NCI-H2081 (cell line): ENCODE data around the gene ITGA6.

Experiments used
- DNase-seq, 2 experiments: peaks; one replicate each; lab custom pipeline; 2025; lab: John Stamatoyannopoulos, UW

ITGA6 gene

DNA sequence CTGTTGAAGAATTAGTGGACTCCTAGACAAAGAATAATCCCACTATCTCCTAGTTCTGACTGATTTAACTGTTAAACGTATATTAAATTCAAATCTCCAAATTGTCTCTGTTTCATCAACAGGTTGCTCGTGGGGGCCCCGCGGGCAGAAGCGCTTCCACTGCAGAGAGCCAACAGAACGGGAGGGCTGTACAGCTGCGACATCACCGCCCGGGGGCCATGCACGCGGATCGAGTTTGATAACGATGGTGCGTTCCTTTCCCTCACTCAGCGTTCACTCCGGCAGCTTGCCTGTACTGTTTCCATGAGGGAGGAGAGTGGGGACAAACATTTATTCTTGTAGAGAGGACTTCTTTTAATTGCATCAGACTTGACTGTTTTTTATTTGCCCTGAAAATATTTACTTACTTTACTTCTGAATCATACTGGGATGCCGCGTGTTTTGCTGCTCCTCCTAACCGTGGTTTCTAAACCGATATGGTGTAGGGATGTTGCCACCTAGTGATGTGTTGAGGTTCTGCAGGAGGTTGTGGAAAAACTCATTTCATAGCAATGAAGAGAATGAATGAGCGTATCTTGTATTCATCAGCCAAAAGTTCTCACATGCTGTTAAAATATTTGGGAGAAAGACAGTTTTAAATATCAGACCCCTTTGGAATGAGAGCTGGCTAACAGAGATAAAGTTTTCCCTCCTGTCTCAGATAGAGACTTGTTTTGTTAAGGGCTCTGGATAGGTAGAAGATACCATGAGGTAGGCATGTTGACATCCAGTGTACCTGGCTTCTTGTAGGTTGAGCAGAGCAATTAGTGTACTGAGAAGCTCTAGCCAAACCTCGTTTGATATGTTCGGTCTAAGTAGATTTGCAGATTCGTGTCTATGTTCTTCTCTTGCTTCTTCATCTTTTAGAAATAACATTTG is 38.3 kb downstream of the ITGA6 start:
- peak; percentile 71 to 83 for DNase-seq

GRCh38 chr2:172467382-172467781 is 40.0 kb downstream of the ITGA6 start:
- DNase-seq: no peak

- DNase-seq: no peak
These were observed 43.9 kb downstream of the ITGA6 start for GRCh38 chr2:172470958-172471922.

DNA sequence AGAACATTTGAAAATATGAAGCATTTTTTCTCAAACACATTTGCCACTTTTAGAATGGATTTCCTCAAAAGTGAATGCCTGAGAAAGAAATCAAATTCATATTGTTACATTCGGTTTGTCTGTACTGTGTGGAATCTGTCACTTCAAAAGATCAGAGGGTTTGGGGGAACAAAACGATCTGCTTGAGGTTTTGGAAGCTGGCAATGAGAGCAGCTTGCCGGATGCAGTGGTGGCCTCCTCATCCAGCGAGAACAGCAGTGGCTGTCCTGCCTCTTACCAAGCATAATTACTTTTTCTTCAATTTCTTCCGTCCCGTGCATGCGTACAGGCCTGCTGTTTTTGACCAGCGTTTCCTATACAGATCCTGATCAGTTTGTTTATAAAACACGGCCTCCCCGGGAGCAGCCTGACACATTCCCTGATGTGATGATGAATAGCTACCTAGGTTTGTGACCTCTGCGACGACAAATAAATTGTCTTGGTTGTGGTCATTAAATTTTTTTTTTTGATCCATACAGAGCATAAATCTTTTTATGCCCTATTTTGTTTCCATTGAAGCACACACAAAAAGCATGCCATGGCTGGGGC is 45.2 kb downstream of the ITGA6 start:
- DNase-seq: no peak

DNA sequence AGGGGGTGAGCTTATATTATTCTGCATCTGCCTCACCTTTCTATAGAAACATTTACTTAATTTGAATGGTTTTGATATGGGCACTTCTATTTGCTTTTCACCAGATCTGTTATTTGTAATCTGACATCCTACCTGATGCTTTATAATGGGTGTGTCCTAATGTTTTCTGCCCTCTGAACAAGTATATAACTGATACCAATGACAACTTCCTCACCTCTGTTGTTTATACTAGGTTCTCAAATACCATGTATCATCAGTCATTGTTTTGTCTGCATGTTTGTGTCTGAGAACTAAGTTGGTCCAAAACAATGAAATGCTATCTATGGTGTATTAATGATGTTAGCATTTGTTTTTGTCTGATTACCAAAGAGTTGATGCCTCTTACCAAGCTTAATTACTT is 45.8 kb downstream of the ITGA6 start:
- DNase-seq: no peak

DNA sequence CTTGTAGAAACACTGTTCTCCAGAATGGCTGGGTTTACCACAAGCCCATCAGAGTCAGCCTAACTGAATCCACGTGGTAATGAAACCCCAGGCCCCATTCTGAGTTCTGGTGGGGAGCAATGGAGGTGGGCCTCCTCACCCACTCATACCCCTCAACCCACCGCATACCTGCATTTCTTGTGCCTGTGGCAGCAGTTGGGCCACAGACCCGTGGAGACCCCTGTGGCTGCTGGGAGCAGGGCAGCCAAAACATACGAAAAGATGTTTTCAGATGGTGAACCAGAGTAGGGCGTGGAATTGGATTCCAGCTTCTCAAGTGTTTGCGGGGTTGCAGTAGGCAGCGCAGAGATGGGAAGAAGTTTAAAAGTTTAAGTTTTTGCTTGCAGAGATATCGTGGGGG is 51.0 kb downstream of the ITGA6 start:
- no peak for DNase-seq

GRCh38 chr2:172480301-172481218 is 53.2 kb downstream of the ITGA6 start:
- DNase-seq: no peak

DNA sequence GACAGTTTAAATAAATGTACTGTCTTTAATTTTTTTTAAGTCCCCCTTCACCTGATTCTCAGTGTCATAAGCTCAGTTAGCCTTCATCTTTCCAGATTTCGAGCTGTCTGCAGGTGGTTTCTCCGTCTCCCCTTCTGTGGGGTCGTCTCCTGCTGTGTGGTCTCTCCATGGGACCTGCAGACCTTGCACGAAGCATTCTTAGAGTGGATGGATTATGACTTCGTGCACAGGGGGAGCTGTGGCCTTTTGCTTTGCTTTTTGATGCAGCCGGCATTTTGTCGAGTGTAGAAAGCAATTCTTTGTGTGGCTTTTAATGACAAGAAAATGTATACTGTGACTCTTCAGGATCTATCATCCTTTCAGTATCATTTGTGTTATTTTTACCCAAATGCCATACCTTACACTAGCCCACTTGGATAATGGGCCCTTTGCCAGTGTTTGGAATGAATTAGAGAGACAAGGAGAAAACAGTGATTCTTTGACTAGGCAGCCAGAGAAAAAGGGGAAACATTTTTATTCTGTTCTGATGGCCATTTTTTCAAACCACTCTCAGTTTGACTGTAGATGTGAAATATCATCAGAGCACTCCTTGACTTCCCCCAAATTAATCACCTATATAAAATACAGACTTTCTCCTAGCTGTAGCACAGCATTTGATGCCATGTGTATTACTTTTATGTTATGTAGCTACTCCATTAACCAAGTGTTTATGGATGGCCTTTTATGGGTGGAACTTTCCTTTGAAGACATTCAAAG is 54.3 kb downstream of the ITGA6 start:
- DNase-seq: no peak

- no peak for DNase-seq
These were observed 56.9 kb downstream of the ITGA6 start for GRCh38 chr2:172484253-172484652.

DNA sequence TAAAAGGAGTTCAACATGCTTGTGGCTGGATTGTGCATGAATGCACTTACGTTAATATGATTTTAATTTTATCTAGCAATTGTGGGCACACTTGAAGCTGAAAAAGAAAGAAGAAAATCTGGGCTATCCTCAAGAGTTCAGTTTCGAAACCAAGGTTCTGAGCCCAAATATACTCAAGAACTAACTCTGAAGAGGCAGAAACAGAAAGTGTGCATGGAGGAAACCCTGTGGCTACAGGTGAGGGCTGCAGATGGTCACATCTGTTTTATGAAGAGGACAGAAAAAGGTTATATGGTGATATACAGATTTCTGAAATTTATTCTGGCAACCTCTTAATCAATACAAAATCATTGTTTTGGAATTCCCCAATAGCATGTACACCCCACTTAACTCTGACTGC is 57.3 kb downstream of the ITGA6 start:
- DNase-seq: no peak

GRCh38 chr2:172488556-172488955 is 61.2 kb downstream of the ITGA6 start:
- no peak for DNase-seq

DNA sequence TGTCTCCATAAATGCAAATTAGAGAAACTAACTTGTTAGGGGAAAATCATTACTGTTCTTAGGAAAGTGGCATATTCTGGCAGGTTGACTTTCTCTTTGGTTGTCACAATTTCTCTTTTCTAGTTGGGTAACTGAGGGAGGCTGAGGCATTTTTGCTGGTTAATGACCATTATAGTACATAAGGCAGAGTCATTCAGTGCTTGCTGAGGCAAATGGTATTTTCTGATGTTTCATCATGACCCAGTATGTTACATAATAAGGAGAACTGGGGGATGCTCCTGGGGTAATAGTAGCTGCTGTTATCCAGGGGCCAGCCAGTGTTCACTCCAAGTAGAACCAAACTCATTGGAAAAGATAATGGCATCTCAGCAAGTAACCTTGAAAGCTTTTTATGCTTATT is 62.3 kb downstream of the ITGA6 start:
- no peak for DNase-seq

DNA sequence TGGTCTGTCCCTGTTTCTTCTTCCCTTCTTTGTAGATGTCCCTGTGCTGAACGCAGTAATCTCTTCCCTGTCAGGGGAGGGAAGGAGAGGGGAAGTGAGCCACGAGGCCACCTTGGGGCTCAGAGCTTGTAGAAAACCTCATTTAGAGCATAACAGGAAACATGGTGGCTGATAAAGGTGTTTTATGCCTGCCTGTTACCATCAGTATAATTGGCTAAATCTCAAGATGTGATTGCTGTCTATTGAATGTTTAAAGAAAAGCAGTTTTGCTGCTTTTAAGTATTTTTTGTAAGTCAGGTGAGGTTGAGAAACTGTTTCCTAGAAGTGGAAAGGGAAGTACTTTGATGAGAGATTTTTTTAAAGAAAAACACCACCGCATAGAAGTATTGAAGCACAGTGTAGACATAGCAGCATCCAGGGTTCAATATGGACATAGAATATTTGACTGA is 68.8 kb downstream of the ITGA6 start:
- DNase-seq: no peak

DNA sequence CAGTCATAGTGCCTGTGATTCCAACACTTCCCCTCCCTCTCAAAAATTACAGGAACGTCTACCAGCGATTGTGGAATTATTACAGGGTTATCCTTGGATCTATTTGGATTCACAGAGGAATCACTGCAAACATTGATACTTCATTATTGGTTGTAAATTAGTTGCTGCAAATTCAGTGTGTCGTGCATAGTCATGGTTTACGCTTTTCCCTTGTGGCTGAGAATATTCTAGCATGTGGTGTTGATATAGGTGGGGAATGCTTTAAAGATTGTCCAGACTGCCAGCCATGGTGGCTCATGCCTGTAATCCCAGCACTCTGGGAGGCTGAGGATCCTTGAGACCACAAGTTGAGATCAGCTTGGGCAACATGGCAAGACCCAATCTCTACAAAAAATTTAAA is 79.8 kb downstream of the ITGA6 start:
- no peak for DNase-seq

DNA sequence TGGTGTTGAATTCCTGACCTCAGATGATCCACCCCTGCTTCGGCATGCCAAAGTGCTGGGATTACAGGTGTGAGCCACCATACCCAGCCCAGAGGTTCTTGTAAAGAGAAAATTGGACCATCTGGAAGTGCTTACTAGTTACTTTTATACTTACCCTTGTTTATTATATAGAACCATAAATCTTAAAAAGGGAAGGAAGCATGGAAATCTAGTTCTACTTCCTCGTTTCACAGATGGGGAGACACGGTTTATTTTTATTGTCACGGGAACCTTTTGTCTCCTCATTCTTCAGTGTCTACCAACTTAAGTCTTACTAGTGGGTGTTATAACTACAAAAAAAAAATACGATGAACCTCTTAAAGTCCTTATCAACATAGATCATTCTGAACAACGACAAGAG is 82.7 kb downstream of the ITGA6 start:
- no peak for DNase-seq

DNA sequence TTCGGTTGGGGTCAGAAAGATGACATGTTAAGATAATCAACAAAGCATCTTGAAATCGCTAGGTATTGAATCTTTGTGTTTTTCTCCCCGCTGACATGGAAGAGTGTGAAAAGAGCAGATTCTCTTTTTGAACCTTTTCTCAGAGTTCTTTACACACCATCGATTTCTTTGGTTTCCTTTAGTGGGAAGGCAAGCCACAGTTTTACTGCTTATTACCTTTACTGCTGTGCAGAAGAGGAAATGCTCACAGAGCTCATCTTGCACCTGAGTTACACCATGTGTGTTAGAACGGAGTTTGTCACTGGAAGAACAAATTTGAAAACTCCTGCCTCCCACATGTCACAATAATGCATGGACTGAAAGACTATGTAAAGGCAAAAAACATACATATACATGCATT is 83.2 kb downstream of the ITGA6 start:
- no peak for DNase-seq

DNA sequence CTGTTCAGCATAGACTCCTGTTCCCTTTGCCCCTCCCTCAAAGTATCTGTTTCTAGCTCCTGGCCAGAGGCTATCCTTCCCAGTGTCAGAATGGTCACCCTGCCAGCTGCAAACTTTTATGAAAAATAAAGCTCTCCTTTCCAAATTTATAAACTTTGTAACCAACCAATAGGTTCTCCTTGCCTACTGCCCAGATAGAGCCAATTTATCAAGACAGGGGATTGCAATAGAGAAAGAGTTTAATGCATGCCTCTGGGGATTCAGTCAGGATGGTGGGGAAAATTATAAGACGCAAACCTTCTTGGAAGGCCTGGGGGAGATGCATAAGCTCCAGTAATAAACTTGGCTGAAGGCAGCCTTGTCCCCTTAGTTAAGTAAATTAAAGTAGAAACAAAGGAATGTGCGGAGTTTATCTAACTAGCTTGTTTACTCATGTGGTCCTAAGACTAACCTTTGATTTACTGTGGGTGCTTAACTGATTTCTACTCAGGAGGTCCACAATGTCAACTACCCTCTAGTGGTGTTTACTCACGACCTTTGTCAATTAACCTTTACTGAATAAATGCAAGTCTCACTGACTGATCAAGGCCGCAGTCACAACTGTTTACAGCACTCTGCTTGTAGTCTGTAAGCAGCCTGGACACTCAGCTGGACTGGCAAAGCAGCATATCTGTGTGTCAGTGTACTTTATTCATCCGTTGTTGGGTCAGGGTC is 85.6 kb downstream of the ITGA6 start:
- no peak for DNase-seq

DNA sequence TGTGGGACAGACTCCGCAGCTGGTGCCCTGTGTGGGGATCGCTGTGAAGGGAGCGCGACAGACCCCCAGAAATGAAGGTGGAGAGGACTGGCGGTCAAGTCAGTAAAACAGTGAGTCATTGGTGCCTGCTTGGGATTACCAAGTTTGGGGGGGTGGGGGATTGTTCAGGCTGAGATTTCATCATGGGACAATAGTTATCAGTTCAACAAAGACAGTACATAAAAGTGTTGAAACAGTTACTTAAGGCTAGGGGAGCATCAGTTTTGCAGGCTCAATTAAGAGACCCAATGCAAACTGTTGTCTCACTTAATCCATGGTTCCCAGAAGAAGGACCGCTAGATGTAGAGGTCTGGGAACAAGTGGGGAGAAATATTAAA is 86.1 kb downstream of the ITGA6 start:
- no peak for DNase-seq

DNA sequence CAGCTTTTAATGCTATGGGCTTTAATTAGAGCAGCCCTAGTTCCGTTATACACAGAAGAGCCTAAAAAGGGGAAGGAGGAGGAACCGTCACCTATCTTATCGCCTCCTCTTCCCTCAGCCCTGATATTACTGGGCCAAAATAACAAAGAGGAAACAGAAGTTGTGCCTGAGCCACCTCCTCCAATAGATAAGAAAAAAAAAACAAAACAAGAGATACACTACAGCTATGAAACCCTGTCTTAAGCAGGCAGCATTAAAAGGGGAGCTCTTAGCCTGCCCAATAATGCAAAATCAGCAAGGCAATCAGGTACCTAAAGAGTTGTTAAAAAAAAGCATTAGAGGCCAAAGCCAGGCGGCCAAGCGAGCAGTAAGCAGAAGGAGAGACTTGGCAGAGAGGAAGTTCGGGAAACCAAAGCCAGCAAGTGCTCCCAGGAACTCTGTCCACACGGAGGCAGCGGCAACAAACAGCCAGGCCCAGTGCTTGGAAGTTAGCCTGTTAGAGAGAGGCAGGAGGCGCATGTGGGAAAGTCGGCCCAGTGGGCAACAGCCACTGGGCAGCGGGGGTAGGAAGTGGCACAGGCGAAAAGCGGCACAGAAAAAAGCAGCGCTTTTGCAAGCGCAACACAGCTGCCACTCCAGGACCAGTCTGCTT is 86.7 kb downstream of the ITGA6 start:
- DNase-seq: no peak
